HG02981 (cell line): ENCODE results near the gene MCF2L2.

Experiments used
- ATAC-seq: cut with Tn5 transposase; IDR thresholded peaks from one replicate; pipeline ENCODE4 v1.9.1; 2021; ENCODE audit warnings: mild to moderate bottlenecking, moderate library complexity; ENCODE audit not compliant: unreplicated experiment

Gene MCF2L2

GRCh38 chr3:183270344-183270743 is 158.1 kb downstream of the MCF2L2 start:
- no peak for ATAC-seq

GRCh38 chr3:183269345-183269744 is 159.1 kb downstream of the MCF2L2 start:
- ATAC-seq = no peak

GRCh38 chr3:183268366-183268765 is 160.1 kb downstream of the MCF2L2 start:
- no peak for ATAC-seq

- no peak for ATAC-seq
Observed at GRCh38 chr3:183267140-183267539, 161.3 kb downstream of the MCF2L2 start.

GRCh38 chr3:183266454-183266853 is 162.0 kb downstream of the MCF2L2 start:
- no peak for ATAC-seq

- ATAC-seq = no peak
Observed at GRCh38 chr3:183265834-183266417, 162.5 kb downstream of the MCF2L2 start.

GRCh38 chr3:183265157-183265642 is 163.2 kb downstream of the MCF2L2 start:
- no peak for ATAC-seq

GRCh38 chr3:183264268-183264667 is 164.2 kb downstream of the MCF2L2 start:
- ATAC-seq = no peak

GRCh38 chr3:183262875-183263378 is 165.5 kb downstream of the MCF2L2 start:
- no peak for ATAC-seq

GRCh38 chr3:183261151-183261724 is 167.2 kb downstream of the MCF2L2 start:
- no peak for ATAC-seq

- no peak for ATAC-seq
Observed at GRCh38 chr3:183260167-183260904, 168.1 kb downstream of the MCF2L2 start.

GRCh38 chr3:183259621-183260020 is 168.8 kb downstream of the MCF2L2 start:
- ATAC-seq = no peak

- ATAC-seq = no peak
Observed at GRCh38 chr3:183259087-183259486, 169.3 kb downstream of the MCF2L2 start.

GRCh38 chr3:183255348-183255730 is 173.1 kb downstream of the MCF2L2 start:
- ATAC-seq = no peak

GRCh38 chr3:183254487-183255347 is 173.7 kb downstream of the MCF2L2 start:
- no peak for ATAC-seq

GRCh38 chr3:183253528-183254486 is 174.6 kb downstream of the MCF2L2 start:
- ATAC-seq = no peak

- ATAC-seq = no peak
Observed at GRCh38 chr3:183252973-183253527, 175.4 kb downstream of the MCF2L2 start, which contains the start of gene B3GNT5. B3GNT5 (plus strand) TSS chr3:183253253; CDS start chr3:183269799, 16,546 bp downstream.

- ATAC-seq = no peak
Observed at GRCh38 chr3:183252118-183252782, 176.2 kb downstream of the MCF2L2 start.
